HG03159 (cell line): ENCODE data around the gene RNF212.
"Not testable (repeated sequence)": the region's sequence is repeated elsewhere in the genome, so short reads cannot be mapped to it uniquely, and the experiment has no call there.

ENCODE experiments used
- ATAC-seq: cut with Tn5 transposase; IDR thresholded peaks from one replicate; pipeline ENCODE4 v1.9.1; 2021; ENCODE audit warnings: mild to moderate bottlenecking, moderate library complexity; ENCODE audit not compliant: unreplicated experiment

RNF212 gene

GRCh38 chr4:1050486-1051213, 62.7 kb downstream of the RNF212 start:
- no peak for ATAC-seq

DNA sequence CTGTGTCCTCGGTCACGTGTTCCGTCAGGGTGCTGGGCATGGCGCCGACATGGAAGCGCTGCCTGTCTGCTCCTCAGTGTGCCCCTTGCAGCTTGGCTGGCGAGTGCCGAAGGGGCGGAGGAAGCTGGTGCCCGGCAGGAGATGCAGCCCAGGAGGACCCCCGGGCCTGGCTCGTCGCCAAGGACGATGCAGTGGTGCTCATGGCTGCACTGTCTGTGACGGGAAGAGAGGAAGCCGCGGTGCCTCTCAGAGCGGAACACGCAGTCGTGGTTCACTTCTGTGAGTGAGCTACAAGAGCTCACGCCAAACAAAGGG, 63.8 kb downstream of the RNF212 start:
- no peak for ATAC-seq

- no peak for ATAC-seq
Measured at GRCh38 chr4:1048773-1049590, 64.4 kb downstream of the RNF212 start.

- no peak for ATAC-seq
Measured at GRCh38 chr4:1047976-1048772, 65.2 kb downstream of the RNF212 start.

DNA sequence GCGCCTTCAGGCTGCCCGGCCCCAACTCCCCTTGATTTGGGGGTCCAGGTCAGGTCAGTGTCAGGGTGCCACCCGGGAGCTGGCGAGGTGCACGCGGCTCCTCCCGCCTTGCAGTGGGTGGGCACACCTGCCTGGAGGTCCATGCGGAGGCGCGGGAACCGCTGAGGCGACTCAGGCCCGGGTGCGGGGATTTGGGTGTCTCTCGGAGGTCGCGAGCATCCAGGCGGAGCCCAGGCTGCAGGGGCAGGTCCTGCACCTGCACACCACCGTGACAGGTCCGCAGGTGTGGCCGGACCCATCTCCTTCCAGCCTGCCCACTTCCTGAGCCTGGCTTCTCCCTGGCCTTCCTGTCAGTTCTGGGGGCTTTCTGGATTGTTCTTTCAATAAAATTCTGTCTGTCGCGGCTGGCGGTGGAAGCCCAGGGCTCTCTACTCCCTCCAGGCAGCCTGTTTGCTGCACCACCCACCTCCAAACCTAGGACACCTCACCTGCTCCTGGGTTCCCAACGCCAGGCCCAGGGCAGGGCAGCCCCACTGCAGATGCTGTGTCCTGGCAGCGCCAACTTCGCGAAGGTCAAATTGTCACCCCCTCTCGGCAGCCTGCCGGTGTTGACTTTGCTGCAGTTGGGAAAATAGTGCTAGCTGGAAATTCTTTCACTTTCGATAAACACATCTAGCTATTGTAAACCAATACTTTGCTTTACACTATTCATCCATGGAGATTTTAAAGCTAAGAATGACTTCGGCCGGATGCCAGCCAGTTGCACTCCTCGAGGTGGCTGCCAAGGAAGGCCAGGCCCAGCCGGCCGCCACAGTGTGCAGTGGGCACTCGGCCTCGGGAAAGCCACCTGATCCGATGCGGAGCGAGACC, 66.0 kb downstream of the RNF212 start:
- ATAC-seq: no peak

DNA sequence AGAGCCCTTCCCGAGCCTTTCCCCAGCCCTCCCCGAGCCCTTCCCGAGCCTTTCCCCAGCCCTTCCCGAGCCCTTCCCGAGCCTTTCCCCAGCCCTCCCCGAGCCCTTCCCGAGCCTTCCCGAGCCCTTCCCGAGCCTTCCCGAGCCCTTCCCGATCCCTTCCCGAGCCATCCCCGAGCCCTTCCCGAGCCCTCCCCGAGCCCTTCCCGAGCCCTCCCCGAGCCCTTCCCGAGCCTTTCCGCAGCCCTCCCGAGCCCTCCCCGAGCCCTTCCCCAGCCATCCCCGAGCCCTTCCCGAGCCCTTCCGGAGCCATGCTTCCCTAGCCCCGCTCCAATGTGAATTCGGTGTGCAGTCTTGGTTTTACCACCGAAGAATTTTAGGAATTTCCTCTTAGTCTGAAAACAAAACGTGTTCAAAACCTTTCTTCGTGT, 66.8 kb downstream of the RNF212 start:
- ATAC-seq: not testable (repeated sequence)

DNA sequence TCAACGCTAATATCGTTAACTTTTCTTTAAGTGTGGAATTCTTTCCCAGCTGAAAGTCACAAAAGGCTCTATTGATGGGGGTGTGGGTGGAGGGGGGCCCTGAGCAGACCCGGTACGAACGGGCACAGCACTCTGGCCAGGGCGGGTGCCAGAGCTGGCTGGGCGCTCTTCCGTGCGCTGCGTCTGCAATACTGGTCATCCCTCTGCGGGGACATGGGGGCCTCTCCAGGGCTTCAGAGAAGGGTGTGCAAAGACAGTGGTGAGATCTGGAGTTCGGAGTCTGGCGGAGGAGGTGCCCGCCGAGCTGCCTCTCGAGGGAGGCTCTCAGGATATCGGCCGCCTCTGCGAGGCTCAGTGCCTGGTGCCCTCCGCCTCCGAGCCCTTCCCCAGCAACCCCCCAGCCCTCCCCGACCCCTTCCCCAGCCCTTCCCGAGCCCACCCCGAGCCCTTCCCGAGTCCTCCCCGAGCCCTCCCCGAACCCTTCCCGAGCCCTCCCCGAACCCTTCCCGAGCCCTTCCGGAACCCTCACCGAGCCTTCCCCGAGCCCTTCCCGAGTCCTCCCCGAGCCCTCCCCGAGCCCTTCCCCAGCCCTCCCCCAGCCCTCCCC, 67.7 kb downstream of the RNF212 start:
- ATAC-seq: no peak

DNA sequence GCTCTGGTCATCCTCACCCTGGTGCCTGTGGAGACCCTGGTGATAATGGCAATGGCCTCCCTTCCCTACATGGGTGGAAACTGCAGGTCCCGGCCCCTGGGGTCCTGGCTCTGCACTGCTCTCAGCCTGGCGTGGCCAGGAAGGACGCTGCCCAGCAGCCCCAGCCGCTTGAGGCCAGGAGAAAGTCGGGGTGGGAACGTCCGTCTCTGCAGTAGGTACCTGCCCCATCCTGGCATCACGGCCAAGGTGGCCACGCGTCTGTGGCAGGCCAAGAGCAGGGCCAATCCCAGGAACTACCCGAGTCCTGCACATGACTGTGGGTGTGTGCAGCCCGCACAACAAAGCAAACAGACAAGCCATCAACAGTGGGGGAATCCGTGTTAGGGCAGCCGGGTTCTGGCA, 68.2 kb downstream of the RNF212 start:
- ATAC-seq: no peak

DNA sequence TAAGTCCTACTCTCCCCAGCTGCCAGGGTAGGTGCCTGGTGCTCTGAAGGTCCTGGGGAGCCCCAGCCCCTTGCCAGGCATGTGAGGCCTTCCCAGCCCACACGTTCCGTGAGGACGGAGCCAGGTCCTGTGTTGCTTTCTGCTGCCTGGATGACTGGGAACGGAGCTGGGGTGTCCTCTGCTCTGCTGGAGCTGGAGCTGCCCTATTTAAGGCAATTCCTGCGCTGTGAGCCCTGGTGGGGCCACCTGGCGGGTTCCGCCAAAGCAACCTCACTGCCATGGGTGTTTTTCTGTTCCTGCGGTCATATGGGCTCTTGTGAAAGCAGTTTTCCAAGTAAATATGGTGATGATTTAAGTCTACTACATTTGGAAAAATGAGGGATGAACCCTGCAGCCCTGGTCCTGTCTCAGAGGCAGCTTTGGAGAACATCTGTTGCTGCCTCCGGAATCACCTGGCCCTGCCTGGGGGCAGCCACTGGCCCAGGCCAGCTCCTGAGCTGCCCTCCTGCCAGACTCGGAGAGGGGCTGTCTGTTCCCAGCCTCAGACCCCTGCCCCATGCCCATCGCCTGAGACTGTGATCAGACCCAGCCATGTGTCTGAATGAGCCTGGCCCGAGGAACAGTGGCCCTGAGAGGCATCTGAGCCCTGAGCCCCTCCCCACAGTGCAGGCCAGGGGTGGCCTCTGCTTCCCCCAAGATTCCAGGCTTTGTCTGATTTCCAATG, 68.7 kb downstream of the RNF212 start:
- no peak for ATAC-seq

GRCh38 chr4:1043651-1044468, 69.5 kb downstream of the RNF212 start:
- ATAC-seq: no peak

DNA sequence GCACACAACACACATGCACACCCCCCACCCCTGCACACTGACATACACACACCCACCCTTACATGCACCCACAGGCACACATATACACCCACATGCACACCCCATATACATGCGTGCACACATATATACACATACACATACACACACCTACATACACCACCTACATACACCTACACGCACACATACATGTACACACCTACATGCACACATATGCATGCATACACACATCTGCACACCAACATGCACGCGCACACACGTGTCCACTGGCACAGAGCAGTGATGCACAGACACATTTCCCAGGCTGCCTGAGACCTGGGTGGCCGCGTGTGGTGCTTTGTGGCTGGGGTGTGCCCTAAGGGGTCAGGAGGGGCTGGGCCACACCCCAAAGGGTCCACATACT, 70.2 kb downstream of the RNF212 start:
- no peak for ATAC-seq

- no peak for ATAC-seq
Measured at GRCh38 chr4:1042352-1043055, 70.9 kb downstream of the RNF212 start.

GRCh38 chr4:1041936-1042330, 71.4 kb downstream of the RNF212 start:
- no peak for ATAC-seq

DNA sequence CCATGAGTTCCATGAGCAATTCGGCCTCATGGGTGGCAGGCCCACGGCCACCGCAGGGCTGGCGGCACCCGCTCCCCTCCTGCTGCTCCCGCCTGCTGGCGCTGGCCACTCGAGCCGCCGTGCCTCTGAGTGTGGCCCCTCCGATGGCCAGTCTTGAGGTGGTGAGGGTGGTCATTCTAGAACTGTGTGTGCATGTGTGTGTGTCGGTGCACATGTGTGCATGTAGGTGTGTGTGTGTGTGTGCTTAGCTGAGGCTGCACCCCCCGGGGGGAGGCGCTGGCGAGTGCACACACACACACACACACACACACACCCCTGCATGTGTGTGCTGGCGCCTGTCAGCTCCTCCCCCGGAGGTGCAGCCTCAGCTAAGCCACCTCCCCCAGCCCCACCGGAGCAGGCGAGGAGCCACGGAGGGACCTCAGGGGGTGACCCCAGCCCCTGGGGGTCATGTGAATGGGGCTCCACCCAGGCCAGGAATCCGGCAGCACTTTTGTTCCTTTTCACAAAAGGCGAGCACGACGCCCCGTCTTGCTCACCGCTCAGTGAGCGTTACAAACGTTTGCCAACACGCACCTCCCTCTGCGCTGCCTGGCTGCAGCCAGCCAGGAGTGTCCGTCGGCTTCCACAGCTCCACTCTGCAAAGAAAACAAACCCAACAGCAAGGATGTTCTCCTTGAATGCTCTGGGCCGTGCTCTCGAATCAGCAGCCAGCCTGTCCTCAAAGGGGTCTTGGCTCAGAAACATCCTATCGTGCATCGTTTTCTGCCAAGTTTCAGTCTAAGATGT, 72.0 kb downstream of the RNF212 start:
- ATAC-seq: no peak

- ATAC-seq: no peak
Measured at GRCh38 chr4:1040344-1041146, 72.8 kb downstream of the RNF212 start.

DNA sequence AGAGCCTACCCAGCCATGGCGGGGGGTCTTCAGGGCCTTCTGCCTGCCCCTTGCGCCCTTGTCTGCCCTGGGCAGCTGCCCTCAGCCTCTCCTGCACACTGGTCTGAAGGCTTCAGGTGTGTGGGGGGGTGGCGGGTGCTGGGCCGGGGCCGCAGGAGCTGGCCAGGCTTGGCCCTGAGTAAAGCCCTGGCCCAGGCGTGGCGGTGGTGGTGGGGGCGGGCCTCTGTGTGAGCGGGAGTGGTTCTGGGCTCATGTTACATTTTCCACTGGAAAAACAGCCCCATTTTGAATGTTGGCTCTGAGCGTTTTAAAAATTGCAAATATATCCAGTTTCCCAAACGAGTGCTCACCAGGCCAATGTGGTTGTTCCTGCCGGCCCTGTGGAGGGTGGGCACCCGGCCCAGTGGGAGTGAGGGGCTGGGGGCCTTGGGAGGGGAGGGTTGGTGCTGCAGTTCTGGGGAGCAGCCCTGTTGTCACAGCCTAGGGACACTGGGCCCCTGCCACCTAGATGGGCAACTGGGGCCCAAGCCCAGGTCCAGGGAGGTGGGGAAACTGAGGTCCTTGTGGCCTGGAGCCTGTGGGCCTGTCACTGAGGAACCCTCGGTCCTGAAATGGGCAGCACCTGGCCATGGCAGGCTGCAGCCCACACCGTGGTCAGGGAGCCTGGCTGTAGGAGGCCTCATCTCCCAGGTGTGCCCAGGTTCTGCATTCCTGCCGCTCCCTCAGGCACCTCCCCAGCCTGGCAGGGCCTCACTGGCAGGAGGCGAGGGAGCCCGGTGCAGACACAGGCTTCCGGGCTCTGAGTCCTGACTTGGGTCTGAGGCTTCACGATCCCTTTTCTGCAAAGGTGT, 73.6 kb downstream of the RNF212 start:
- ATAC-seq: no peak
